ENCODE data around the gene CXCL12. TPM values are rescaled to one million over a fixed set of nuclear protein-coding genes. Genes with fewer than 3 reads are reported as not detected.

Gene CXCL12
- total RNA-seq, 1 donor from 2014 or later: 0.97 TPM

DNA sequence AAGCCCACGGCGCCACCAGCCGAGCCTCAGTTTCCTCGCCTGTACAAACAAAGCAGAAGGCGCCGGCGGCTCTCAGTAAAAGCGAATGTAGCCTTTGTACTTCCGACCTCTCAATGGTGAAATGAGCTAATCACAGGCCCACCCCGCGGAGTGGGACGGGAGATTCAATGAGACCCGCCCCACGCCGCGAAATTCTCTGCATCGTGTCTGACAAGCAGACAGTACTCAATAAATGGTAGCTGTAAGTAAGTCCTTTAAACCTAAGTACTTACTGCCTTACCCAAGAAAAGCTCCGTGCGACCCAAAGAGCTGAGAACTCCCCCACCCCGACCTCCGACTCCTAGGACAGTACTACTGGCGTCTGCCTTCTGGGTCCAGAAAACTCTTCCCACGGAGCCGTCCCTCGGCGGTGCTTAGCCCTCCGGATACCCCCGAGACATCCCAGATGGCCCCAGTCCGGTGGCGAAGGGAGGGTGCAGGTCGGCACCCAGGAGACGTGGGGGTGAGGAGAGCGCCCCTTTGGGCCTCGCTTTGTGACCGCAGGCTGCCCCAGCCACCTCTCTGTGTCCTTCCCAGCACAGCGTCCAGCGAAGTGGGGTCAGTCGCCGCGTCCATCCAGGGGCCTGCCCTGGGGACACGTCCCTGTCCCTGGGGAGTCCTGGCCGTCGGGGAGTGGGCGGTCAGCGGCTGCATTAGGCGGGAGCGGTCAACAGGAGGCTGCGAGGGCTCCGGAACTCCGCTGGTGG lies 972 bp upstream of the CXCL12 start:
- peaks cover 15% of the 10 kb centered on the region for H3K4me1 Mint-ChIP-seq (ENCODE audit: unreplicated experiment)
- TF ChIP-seq, protein P1, sequence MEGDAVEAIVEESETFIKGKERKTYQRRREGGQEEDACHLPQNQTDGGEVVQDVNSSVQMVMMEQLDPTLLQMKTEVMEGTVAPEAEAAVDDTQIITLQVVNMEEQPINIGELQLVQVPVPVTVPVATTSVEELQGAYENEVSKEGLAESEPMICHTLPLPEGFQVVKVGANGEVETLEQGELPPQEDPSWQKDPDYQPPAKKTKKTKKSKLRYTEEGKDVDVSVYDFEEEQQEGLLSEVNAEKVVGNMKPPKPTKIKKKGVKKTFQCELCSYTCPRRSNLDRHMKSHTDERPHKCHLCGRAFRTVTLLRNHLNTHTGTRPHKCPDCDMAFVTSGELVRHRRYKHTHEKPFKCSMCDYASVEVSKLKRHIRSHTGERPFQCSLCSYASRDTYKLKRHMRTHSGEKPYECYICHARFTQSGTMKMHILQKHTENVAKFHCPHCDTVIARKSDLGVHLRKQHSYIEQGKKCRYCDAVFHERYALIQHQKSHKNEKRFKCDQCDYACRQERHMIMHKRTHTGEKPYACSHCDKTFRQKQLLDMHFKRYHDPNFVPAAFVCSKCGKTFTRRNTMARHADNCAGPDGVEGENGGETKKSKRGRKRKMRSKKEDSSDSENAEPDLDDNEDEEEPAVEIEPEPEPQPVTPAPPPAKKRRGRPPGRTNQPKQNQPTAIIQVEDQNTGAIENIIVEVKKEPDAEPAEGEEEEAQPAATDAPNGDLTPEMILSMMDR (IDR thresholded peaks at IDR 0.05; ENCODE audit: unreplicated experiment): no peak
- H3K9me3 Mint-ChIP-seq (ENCODE audit: unreplicated experiment): no peaks in the 10 kb centered on the region
- DNase-seq (ENCODE audit: low spot score): no peak
- H3K27ac Mint-ChIP-seq (ENCODE audit: unreplicated experiment): no peak overlapping the region
- no peaks in the 10 kb centered on the region for H3K36me3 Mint-ChIP-seq (ENCODE audit: low read depth, unreplicated experiment)
- peaks cover 18% of the 10 kb centered on the region for H3K27me3 Mint-ChIP-seq (ENCODE audit: unreplicated experiment)
- peak overlapping the region; percentile 89 for H3K4me3 Mint-ChIP-seq (ENCODE audit: unreplicated experiment)

DNA sequence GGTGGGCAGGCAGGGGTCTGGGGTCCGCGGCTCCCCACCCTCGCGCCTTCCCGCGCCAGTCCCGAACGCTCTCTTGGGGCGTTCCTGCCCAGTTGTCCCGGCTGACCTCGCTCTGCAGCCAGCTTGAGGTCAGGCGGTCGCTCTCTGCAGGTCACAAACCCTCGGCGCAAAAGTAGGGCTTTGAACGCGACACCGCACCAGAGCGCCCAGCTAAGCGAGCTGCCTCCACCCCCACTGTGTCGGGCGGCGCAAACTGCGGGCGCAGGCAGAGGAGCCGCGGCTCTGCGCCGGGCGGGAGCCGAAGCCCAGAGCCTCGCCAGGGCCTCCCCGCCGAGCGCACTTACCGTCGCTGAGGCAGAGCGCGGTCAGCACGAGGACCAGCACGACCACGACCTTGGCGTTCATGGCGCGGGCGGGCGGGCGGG lies 284 bp downstream of the CXCL12 start:
- Mint-ChIP-seq H3K27me3 (ENCODE audit: unreplicated experiment) (peaks cover 18% of the 10 kb centered on the region), H3K9me3 (ENCODE audit: unreplicated experiment) (no peaks in the 10 kb centered on the region), H3K36me3 (ENCODE audit: low read depth, unreplicated experiment) (no peaks in the 10 kb centered on the region), H3K27ac (ENCODE audit: unreplicated experiment) (no peak overlapping the region), H3K4me3 (ENCODE audit: unreplicated experiment) (no peak overlapping the region), H3K4me1 (ENCODE audit: unreplicated experiment) (peaks cover 15% of the 10 kb centered on the region)
- DNase-seq (ENCODE audit: low spot score): no peak
- TF ChIP-seq, protein P1 (IDR thresholded peaks at IDR 0.05; ENCODE audit: unreplicated experiment): no peak

DNA sequence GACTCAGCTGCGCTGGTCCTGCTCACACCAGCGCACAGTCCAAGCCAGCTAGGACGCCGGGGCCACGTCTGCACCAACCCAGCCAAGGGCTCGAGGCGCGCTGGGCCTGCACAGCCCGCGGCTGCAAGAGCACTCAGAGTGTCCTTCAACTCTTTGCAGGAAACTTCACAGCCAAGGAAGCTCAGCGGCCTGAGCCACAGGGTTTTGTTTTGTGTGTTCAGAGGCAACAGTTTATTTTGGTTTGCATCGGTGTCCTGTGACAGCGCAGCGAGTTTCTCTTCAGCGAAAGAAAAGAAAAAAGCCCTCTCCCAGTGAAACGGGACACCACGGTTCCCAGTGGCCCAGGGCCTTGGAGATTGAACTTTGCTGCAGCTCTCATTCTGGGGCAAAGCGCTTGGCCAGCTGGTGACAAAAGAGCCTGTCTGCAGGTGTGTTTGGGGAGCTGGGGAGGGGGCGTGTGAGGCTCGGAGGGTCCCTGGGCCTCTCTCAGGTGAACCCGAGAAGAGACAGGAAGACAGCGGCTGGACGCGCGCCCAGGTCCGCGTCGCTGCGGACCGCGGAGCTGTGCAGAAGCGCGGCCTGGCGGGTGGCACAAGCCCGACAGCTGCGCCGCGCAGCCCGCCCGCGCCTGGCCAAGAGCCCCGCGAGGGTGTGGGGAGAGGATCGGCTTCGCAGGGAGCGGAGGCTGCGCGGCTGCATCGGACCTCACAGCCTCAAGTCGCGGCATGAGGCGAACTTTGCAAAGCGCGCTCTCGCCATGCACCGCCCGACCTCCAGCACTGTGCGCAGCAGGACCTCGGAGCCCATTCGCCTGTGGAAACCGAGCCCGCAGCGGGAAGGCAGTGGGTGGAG lies 922 bp downstream of the CXCL12 start:
- H3K27ac Mint-ChIP-seq (ENCODE audit: unreplicated experiment): no peak overlapping the region
- H3K9me3 Mint-ChIP-seq (ENCODE audit: unreplicated experiment): no peaks in the 10 kb centered on the region
- peaks cover 15% of the 10 kb centered on the region for H3K4me1 Mint-ChIP-seq (ENCODE audit: unreplicated experiment)
- H3K4me3 Mint-ChIP-seq (ENCODE audit: unreplicated experiment): no peak overlapping the region
- H3K36me3 Mint-ChIP-seq (ENCODE audit: low read depth, unreplicated experiment): no peaks in the 10 kb centered on the region
- TF ChIP-seq, protein P1 (IDR thresholded peaks at IDR 0.05; ENCODE audit: unreplicated experiment): no peak
- H3K27me3 Mint-ChIP-seq (ENCODE audit: unreplicated experiment): peaks cover 18% of the 10 kb centered on the region
- DNase-seq (ENCODE audit: low spot score): no peak

DNA sequence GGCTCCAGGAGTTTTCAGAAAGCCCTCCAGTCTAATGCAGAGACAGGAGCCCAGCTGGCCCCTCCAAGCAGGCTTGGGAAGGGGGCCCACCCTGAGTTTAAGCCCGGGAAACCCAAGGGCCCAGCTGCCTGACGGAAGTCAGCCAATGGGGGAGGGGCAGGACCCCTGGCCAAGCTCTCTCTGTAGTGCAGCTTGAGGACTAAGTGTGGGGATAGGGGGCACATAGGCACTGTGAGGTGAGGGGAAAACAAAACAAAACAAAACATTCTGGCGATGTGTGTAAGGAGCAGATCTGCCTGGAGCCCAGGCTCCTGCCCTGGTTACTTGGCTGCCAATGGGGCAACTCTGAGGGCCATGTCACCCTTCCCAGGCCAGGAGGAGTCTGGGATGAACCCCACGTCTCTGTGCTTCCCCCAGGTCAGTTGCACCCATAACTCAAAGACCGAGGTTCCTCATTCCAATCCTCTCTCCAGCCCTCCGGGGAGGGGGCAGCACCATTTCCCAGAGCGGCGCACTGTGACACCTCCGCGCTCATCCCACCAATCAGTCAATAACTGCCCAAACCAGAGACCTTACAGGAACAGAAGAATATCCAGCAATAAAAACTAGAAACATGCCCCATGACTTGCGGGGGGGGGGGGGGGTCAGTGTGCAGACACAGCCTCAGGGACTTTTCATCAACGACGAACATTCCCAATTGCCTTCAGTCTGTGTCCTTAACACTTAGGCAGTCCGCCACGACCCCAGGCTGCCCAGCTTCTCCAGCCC lies 1.7 kb downstream of the CXCL12 start:
- H3K9me3 Mint-ChIP-seq (ENCODE audit: unreplicated experiment): no peaks in the 10 kb centered on the region
- H3K27ac Mint-ChIP-seq (ENCODE audit: unreplicated experiment): no peak overlapping the region
- H3K27me3 Mint-ChIP-seq (ENCODE audit: unreplicated experiment): peaks cover 18% of the 10 kb centered on the region
- no peak for DNase-seq (ENCODE audit: low spot score)
- H3K4me3 Mint-ChIP-seq (ENCODE audit: unreplicated experiment): peak overlapping the region; percentile 52
- H3K4me1 Mint-ChIP-seq (ENCODE audit: unreplicated experiment): peaks cover 15% of the 10 kb centered on the region
- H3K36me3 Mint-ChIP-seq (ENCODE audit: low read depth, unreplicated experiment): no peaks in the 10 kb centered on the region
- TF ChIP-seq, protein P1 (IDR thresholded peaks at IDR 0.05; ENCODE audit: unreplicated experiment): no peak

Data from endothelial cell (in vitro differentiated cells).